Activated CD4-positive, alpha-beta T cell treated with anti-CD3 and anti-CD28 coated beads for 4 hours (primary cell): ENCODE results near the gene TNRC6B.
"Not testable (repeated sequence)": the region's sequence is repeated elsewhere in the genome, so short reads cannot be mapped to it uniquely, and the experiment has no call there.

ENCODE experiments used
- DNase-seq, 2 donors: peaks; one replicate each; pipeline ENCODE4 v3.0.0-alpha.2; 2020

Gene TNRC6B

GRCh38 chr22:40216041-40216756 lies 38.5 kb downstream of the TNRC6B start:
- DNase-seq = peak; percentile 18 to 31

- no peak for DNase-seq
Measured at GRCh38 chr22:40218152-40218551, 40.4 kb downstream of the TNRC6B start.

- no peak for DNase-seq
Measured at GRCh38 chr22:40218723-40219294, 41.1 kb downstream of the TNRC6B start.

- no peak for DNase-seq
Measured at GRCh38 chr22:40220316-40221054, 42.8 kb downstream of the TNRC6B start.

- no peak for DNase-seq
Measured at GRCh38 chr22:40221055-40221414, 43.3 kb downstream of the TNRC6B start.

GRCh38 chr22:40222979-40223378 lies 45.3 kb downstream of the TNRC6B start:
- not testable (repeated sequence) for DNase-seq

GRCh38 chr22:40224702-40225101 lies 47.0 kb downstream of the TNRC6B start:
- peak; percentile 59 to 61 for DNase-seq

- no peak for DNase-seq
Measured at GRCh38 chr22:40226620-40227019, 48.9 kb downstream of the TNRC6B start.

- DNase-seq = no peak
Measured at GRCh38 chr22:40231618-40232313, 54.0 kb downstream of the TNRC6B start.

- no peak for DNase-seq
Measured at GRCh38 chr22:40232624-40233023, 54.9 kb downstream of the TNRC6B start.

- no peak for DNase-seq
Measured at GRCh38 chr22:40233886-40234285, 56.2 kb downstream of the TNRC6B start.

- DNase-seq = no peak
Measured at GRCh38 chr22:40234658-40235057, 56.9 kb downstream of the TNRC6B start.

- DNase-seq = no peak
Measured at GRCh38 chr22:40235308-40235707, 57.6 kb downstream of the TNRC6B start.

GRCh38 chr22:40236131-40236665 lies 58.5 kb downstream of the TNRC6B start:
- no peak for DNase-seq

GRCh38 chr22:40237241-40237640 lies 59.5 kb downstream of the TNRC6B start:
- no peak for DNase-seq

GRCh38 chr22:40237788-40238424 lies 60.2 kb downstream of the TNRC6B start:
- no peak for DNase-seq

GRCh38 chr22:40238425-40239344 lies 61.0 kb downstream of the TNRC6B start:
- DNase-seq = peak in 1 of 2 donors; percentile 16

- no peak for DNase-seq
Measured at GRCh38 chr22:40239345-40239683, 61.6 kb downstream of the TNRC6B start.

GRCh38 chr22:40240160-40240559 lies 62.4 kb downstream of the TNRC6B start:
- DNase-seq = no peak

GRCh38 chr22:40240686-40241085 lies 63.0 kb downstream of the TNRC6B start:
- peak in 1 of 2 donors; percentile 11 for DNase-seq

GRCh38 chr22:40241200-40241763 lies 63.6 kb downstream of the TNRC6B start:
- peak; percentile 34 to 38 for DNase-seq
